ENCODE data around the gene MED26. TPM values are rescaled to one million over a fixed set of nuclear protein-coding genes. Genes with fewer than 3 reads are reported as not detected.

MED26 gene
- total and polyA plus RNA-seq, 2 of the 13 experiments (the other 11 are each of a cell fraction or from before 2014, with no cell fraction given), result 3.5 to 3.8 TPM

- TF ChIP-seq ZNF513 (CRISPR knock-in tag; conservative IDR thresholded peaks at IDR 0.05), result no peak
- TF ChIP-seq ZNF678 (CRISPR knock-in tag; IDR thresholded peaks at IDR 0.05), result no peak
- TF ChIP-seq BHLHE40 (IDR thresholded peaks at IDR 0.05; ENCODE audit: low read length), result no peak
- no peak for TF ChIP-seq LBX2 (CRISPR knock-in tag; IDR thresholded peaks at IDR 0.05; ENCODE audit: borderline replicate concordance)
- TF ChIP-seq ZNF713 (CRISPR knock-in tag; IDR thresholded peaks at IDR 0.05), result no peak
- no peak for TF ChIP-seq ZBTB39 (CRISPR knock-in tag; IDR thresholded peaks at IDR 0.05)
- no peak for TF ChIP-seq SPEN (CRISPR knock-in tag; IDR thresholded peaks at IDR 0.05; ENCODE audit: low read depth)
Measured at GRCh38 chr19:16631465-16631864, 3.5 kb upstream of the MED26 start (continued).

- H4K20me1 ChIP-seq (ENCODE audit: insufficient read depth, low read length), result peaks cover 6% of the 10 kb centered on the region
- peaks cover 48% of the 10 kb centered on the region for H3K4me1 ChIP-seq (ENCODE audit: insufficient read depth, low read length)
- ATAC-seq (no peak), DNase-seq (ENCODE audit: low spot score) (no peak), FAIRE-seq (no peak)
- no peaks in the 10 kb centered on the region for H3K9me3 ChIP-seq (ENCODE audit: low read length)
- intact Hi-C loops (cut with micrococcal nuclease; ENCODE audit: unreplicated experiment), result loop anchor here (5.0 kb wide), 1 partner anchor 57 kb away; the partner anchor contains the start of gene SLC35E1
- peak overlapping the region; percentile 96 for H3K27ac ChIP-seq (ENCODE audit: extremely low read length, insufficient read depth, low read length)
- WGBS (ENCODE audit: low lambda C conversion rate), result 39% methylated on average over 22 of the region's 23 CpGs
- peak overlapping the region; percentile 90 for H3K4me2 ChIP-seq (ENCODE audit: low read depth, low read length)
- peaks cover 37% of the 10 kb centered on the region for H3K79me2 ChIP-seq (ENCODE audit: insufficient read depth, low read length)
- TF ChIP-seq SIN3A (IDR thresholded peaks at IDR 0.05; ENCODE audit: borderline replicate concordance, low read depth, low read length), result 0 out of 2 replicates have a peak, but pooled peaks have one; percentile 10
- peak; percentile 20; the same call in 1 of the 2 replicates for TF ChIP-seq ZBTB10 (CRISPR knock-in tag; IDR thresholded peaks at IDR 0.05; ENCODE audit: borderline replicate concordance)
- no peak for TF ChIP-seq BORCS8-MEF2B (CRISPR knock-in tag; IDR thresholded peaks at IDR 0.05)
- H2AFZ ChIP-seq (ENCODE audit: low read length), result no peak overlapping the region
- in situ Hi-C loops (cut with HindIII; ENCODE audit: extremely low pct_ligation_motif_present, low pct_unique_long_range_greater_than_20kb), result loop anchor here (5.0 kb wide), 1 partner anchor 57 kb away; the partner anchor contains the start of gene SLC35E1
- ChIA-PET POLR2A (interaction anchor here (0.8 kb wide), 1 partner anchor 31 kb away, joined by 3 read pairs; no protein-coding TSS in a partner anchor), CTCF (ENCODE audit: low intra/inter-chr PET ratio, low total read pairs) (no interaction called here)
- H3K36me3 ChIP-seq (replicated peaks in 1 of 2; ENCODE audit: control insufficient read depth in 1 of 2, insufficient read depth in 2 of 2, low read length in 2 of 2), result peaks cover 2 to 28% of the 10 kb centered on the region in 2 experiments; a peak in 3 of 5 replicates
- H3K27me3 ChIP-seq (ENCODE audit: control insufficient read depth in 1 of 2, insufficient read depth in 2 of 2, low read length in 2 of 2), result no peaks in the 10 kb centered on the region; a peak in 1 of 5 replicates
- H3K9ac ChIP-seq (ENCODE audit: insufficient read depth, low read depth, low read length), result peak overlapping the region; percentile 99
- BruUV-seq (replicated peaks), result no TSS peak
- peak overlapping the region; percentile 71 to 91 (median 83) for H3K4me3 ChIP-seq (replicated peaks in 1 of 3; ENCODE audit: insufficient read depth in 1 of 3, low read depth in 2 of 3, low read length in 3 of 3)
Measured at GRCh38 chr19:16628984-16629691, 1.1 kb upstream of the MED26 start.
